ENCODE results near the gene ZBTB16.

DNA sequence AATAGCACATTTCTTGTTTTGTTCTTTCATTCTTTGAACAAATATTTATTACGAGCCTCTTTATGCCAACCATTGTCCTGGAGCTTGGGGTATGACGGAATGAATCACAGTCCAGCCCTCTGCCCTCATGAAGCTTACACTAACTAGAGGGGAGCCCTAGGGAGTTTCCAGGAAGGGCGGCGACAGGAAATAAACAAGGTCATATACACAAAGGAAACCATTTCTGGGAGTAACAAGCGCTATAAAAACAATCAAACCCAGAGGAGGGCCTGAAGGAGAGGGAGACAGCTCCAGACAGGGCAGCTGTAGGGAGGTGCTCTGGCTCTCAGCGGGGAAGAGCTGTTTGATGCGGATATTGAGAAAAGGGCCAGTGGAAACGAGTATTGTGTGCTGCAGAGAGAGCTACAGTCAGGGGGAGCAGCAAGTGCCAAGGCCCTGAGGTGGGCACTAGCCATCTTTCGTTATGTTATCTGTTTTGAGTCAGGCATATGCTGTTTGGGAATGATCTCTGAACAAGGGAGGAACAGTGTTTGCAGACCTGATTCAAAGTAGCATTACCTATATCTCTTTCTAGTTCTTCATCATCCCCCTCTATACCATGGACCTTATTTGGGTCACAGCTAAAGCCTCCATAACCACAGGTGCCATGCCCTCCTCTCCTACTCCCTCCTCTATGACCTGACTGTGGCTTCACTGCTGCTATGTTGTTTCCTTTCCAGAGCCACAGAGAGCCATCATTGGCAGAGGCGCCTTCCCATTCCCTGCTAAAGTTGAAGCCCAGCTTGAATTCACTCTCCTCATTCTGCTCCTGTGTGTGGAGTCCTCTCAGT is 15.3 kb upstream of the ZBTB16 start:
- TF ChIP-seq, protein P1, sequence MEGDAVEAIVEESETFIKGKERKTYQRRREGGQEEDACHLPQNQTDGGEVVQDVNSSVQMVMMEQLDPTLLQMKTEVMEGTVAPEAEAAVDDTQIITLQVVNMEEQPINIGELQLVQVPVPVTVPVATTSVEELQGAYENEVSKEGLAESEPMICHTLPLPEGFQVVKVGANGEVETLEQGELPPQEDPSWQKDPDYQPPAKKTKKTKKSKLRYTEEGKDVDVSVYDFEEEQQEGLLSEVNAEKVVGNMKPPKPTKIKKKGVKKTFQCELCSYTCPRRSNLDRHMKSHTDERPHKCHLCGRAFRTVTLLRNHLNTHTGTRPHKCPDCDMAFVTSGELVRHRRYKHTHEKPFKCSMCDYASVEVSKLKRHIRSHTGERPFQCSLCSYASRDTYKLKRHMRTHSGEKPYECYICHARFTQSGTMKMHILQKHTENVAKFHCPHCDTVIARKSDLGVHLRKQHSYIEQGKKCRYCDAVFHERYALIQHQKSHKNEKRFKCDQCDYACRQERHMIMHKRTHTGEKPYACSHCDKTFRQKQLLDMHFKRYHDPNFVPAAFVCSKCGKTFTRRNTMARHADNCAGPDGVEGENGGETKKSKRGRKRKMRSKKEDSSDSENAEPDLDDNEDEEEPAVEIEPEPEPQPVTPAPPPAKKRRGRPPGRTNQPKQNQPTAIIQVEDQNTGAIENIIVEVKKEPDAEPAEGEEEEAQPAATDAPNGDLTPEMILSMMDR (IDR thresholded peaks at IDR 0.05), result no peak
- TF ChIP-seq POLR2A (IDR thresholded peaks at IDR 0.05), result peak in 1 of 2 donors; percentile 28

All from adrenal gland (tissue), 5 donors.